OCI-LY1 (cell line): Measurements from ENCODE around the gene AURKB.

Experiments
- CTCF ChIP-seq: fragments of 200-600 bp; sonication (generic), shearing (Covaris generic); IDR thresholded peaks from 2 replicates; pipeline ENCODE4 v1.5.1; 2017; ENCODE audit warnings: mild to moderate bottlenecking, antibody characterized with exemption, low read length, moderate library complexity, mixed read lengths
- EZH2 ChIP-seq: fragments of 200-600 bp; sonication (generic), shearing (Covaris generic); IDR thresholded peaks from 2 replicates; pipeline ENCODE4 v1.8.0; 2017; ENCODE audit warnings: borderline replicate concordance, mixed run types, mild to moderate bottlenecking, antibody characterized with exemption, low read length, moderate library complexity, mixed read lengths

GRCh38 chr17:8257801-8258200, 47.4 kb upstream of the AURKB start:
- TF ChIP-seq CTCF = no peak
- TF ChIP-seq EZH2 = no peak
